Embryonic facial prominence (tissue), 1 donor: ENCODE data around the gene KIT.

Source experiments
- DNase-seq: peaks from one replicate; pipeline ENCODE4 v3.0.0-alpha.2; 2016; ENCODE audit errors: extremely low spot score

The KIT gene

DNA sequence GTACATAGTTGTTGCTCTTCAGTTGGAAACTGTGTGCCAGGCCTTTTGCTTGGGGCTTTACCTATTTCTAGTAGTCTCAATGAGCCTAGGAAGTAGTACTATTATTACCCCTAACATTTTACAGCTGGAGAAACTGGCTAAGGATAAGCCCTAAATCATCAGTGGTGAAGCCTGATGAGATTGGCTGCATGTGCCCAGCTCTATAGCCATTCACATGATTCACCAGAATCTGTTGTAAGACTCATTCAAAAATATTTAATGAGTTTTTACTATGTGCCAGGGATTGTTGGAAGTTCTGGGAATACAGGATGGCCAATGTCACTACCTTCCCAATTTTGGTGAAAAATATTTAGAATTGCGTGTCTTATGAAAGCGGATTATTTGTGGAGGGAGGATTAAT, 2.8 kb downstream of the KIT start:
- no peak for DNase-seq

DNA sequence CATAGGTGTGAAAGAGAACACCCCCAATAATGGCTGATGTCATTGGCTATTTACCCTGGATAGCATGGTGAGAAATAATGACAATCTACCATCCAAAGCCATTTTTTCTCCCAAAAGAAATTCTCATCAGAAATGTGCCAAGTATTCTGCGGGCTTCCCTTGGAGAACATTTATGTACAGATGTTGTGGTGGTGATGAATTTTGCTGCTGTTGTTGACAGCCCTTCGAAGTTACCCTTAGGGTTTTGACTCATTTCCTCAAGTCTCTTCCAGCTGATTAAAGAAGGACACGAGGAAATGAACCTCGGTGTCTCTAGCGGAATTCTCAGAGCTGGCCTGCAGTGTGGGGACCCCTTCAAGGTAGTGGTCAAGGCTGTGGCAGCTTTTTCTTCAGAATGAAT, 3.4 kb downstream of the KIT start:
- DNase-seq, result no peak

DNA sequence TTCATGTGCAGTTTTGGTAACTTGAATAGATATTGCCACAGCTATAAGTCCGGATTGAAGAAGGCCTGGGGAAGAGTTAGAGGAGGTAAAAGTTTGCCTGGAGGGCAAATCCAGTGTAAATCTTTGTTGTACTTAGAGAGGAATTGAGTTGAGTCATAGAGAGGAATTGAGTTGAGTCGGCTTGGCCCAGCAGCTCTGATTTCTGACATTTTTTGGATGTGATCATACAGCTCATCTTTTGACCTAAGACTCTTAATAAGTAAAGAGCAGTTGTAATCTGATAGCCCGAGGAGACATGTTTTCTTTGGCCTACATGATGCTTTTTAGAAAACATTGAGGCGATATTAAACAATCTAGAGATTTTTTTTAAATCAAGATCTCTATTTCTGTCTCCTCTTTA, 3.9 kb downstream of the KIT start:
- DNase-seq, result no peak

DNA sequence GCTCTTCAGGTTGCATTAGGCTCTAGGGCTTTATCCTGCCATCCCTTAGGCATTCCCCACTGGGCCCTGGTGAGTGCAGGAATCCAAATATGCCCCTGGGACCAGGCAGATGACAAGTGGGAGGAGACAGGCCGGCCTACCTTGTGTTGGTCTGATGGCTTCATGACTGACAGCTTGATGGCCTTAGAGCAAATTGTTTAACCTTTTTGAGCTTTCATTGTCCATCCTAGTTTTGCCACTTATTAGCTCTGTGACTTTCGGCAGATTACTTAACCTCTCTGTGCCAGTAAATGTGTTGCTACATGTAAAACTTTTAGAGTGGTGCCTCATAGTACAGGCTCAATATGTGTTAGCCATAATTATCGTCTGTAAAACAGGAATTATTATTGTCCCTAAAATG, 4.4 kb downstream of the KIT start:
- DNase-seq, result no peak

DNA sequence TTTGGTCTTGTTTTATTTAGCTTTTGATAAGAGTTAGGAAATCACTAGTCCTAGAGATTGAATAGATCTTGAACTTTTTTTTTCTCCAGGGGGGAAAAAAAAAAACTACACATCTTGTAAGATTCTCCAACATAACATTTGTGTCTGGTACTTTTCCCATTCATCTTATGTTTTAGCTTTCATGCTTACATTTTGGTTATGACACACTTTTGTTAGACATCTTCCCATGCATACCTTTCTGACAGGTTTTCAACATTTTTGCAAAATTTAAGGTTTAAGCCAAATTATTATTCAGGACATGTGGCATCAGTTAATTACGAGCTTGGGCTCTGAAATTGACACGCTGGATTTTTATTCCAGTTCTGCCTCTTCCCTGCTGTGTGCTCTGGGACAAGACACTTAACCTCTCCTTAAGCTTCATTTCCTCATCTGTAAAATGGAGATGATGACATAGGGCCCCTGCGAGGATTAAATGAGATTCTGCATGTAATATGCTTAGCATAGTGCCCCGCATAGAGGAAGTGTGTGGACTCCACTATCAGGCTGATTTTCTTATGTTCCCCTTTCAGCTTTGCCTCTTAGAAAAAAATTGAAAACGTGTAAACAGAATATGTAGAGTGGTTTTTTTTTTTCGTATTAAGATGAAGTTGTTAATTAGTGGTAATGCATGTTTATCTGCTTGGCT, 5.3 kb downstream of the KIT start:
- no peak for DNase-seq

DNA sequence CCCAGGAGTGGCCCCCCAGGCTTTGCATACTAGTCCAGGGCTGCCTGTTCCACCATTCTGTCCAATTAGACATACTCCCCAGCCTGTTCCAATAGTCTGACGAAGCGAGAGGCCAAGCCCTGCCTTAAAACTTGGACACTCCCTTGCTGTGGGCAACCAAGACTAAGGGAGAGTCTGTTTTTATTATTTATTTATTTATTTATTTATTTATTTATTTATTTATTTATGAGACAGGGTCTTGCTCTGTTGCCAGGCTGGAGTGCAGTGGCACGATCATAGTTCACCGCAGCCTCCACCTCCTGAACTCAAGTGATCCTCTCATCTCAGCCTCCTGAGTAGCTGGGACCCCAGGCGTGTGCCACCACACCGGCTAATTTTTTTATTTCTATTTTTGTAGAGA, 6.6 kb downstream of the KIT start:
- DNase-seq, result no peak

DNA sequence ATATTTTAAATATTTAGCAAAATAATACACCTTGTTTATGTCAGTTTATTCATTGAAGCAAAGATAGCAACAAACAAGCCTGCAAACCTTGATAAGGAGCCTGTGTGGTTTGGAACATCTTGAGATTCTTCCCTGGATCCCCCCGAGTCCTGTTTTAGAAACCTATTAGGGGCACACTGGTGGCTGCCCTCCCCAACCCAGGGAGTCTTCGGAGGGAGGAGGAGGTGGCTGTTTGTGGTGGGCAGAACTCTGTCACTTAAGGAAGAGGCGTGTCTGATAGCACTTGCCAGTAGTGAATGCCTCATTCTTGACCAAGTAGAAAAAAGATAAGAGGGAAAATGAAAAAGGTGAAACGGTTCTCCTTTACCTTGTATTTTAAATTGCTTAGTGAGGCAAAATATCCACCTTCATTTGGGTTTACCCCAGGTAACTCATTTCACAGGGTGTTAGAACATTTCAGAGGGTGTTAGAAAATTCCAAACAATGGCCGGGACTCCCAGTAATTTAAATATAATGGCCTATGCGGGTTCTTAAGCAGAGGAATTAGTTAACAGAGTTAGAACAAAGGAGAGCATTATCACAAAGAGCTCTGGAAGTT, 10.4 kb downstream of the KIT start:
- no peak for DNase-seq

DNA sequence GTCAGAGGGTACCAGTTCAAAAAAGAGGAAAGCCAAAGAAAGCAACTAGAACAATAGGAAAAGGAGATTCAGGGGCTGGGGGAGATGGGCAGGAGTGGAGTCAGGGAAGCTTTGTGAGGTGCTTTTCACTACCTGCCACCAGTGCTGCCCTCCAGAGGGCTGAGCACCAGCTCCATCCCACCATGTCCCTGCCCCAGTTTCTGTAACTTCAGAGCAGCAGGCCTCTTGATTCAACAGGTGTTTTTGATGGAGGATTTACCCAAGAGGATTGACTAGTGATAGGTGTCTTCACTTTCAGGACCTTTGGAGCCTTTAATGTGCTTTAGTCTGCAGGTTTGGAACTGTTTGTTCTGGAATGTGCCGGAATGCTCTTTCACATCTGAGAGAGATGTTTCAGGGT, 12.1 kb downstream of the KIT start:
- DNase-seq, result no peak

DNA sequence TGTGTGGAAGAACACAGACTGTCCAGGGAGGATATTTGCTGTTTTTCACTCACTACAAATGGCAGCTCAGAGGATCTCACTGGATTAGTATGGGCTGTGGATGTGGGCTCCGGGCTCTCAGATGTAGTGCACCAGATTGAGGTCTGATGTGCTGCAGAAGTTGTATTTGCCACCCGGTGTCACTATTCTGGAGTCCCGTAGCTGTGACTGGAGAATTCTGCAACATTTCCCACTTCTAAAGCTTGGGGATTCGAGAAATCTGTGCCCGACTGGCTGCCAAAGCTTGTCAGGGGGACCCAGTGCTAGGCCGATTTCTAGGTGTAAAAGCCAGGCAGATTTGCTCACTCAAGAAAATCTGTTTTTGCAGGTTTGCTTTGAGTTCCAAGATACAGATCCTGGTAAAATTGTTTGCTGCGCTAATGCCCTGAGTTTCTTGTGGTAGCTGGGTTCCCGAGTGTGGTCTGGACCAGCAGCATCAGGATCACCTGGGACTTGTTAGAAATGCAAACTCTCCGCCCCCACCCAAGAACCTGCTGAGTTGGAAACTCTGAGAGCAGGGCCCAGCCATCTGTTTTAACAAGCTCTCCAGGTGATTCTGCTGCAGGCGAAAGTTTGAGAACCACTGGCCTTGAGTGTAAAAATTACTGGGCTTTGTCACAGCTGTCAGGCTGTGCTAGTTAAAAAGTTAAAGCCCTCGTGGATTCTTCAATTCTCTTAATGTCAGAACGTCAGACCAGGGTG, 18.1 kb downstream of the KIT start:
- no peak for DNase-seq

DNA sequence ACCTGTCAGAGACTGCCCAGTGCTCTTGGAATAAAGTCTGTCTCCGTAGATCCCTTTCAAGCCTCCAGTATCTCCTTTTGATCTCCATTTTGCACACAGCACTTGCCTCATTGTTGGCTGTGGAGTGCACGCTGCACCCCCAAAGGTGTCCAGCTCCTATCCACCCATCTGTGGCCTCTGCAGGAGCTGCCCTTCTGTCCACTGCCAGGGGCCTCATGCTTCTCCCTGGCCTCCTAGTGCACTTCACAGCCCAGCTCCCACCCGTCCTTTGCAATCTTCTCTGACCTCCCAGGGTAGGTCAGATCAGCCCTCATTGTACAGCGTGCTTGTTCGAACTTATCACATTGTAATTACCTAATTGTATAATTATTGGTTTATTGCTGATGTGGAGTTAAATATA, 18.9 kb downstream of the KIT start:
- DNase-seq, result no peak

DNA sequence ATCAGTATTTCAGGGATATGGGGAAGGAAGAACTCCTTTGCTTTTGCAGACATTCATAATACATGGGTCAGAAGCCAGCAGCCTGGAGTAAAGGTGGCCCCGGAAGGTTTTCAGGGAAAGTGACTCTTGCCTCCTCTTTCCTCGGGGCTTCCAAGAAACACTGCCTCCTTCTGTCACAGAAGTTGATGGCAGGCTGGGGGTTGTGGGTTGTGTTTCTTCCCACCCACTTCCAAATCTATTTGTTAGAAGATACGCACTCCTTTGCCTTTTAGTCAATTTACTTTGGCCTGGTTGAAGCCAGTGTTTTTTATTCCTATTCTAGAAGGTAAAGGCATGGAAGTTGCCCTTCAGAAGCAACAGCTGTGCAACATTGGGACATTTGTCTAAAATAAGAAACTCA, 19.7 kb downstream of the KIT start:
- DNase-seq, result no peak

DNA sequence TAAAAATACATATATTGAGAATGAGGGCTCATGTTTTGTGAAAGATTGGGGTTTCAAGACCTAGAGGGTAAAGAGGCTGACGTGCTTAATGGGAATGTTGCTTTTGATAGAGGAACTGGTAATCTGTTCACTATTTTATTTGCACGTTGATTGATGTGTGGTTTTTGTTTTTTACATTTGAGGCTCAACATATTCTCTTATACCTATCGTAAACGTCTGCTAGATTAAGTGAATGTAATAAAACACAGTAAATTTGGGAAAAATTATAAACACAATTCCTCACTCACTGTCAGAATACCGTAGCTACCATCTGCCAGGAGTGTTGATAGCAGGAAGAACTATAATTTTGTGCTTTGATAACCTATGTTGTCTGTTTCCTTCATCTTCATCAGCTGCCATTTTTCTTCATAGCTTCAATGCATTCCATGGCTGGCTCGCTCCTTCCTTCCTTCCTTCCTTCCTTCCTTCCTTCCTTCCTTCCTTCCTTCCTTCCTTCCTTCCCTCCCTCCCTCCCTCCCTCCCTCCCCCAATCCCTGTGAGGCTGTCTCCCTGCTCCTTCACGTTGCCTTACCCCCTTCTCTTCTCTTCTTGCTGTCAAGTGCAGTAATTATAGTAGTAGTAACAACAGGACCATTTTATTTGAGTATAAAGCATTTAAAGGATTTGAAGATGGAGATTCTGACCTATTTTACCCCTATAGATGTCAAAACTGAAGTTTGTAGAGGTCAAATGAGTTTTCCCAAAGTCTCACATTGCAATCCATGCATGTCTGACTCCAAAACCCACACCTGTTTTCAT, 20.3 kb downstream of the KIT start:
- DNase-seq, result no peak

DNA sequence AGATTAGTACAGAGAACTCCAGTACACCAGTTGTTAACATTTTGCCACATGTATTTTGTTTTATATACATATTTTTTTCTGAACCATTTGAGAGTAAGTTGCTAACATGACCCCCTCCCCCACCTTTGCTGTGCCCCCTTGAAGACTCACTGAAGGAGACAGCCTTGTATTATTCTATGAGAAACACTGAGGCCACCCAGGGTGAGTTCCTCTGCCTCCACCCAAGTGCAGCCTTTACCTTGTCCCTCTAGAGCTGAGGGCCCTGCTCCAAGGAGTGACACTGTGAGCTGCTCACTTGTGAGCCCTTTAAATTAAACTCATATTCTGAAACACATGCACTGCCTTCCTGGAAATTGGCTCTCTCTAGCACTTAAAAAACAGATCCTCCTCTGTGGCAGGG, 21.1 kb downstream of the KIT start:
- no peak for DNase-seq

DNA sequence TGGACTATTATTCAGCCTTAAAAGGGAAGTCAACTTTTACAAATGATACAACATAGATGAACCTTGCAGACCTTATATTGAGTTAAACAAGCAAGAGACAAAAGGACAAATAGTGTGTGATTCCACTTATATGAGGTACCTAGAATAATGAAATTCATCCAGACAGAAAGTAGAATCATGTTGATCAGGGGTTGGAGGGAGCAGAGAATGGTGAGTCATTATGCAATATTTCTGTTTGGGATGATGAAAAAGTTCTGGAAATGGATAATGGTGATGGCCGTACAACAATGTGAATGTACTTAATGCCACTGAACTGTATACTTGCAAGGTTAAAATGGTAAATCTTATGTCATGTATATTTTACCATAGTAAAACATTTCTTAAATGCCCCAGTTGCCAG, 22.1 kb downstream of the KIT start:
- DNase-seq, result no peak

DNA sequence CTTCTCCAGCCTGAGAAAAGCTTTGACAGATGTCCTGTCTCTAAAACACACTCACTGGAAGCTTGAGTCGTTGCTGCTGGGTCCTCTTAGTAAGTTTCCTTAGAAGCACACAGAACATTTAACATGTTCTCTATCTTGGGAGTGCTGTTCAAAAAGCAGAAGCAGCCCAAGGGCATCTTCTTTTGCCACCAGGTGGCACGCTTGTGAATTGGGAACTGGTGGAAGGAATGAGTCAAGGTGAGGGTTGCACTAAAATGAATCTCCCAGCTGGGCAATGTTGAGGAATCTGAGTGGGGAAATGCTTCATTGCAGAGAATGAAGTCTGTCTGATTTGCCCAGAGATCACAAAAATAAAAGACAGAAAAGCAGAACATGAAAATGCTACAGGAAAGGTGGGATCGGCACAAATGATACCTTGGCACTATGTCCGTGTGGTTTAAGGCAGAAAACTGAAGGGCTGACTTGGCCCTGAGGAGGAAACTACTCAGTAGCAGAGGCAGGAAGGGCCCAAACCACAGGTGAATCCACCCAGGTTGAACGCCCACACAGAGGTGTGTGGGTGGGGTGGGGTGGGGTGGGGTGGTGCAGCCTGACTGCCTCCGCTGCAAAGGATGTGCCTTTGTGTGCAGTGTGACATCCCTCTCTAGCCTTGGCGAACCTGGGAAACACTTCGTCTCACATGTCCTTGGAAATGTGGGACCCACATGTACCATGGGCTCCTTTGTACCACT, 26.0 kb downstream of the KIT start:
- no peak for DNase-seq

DNA sequence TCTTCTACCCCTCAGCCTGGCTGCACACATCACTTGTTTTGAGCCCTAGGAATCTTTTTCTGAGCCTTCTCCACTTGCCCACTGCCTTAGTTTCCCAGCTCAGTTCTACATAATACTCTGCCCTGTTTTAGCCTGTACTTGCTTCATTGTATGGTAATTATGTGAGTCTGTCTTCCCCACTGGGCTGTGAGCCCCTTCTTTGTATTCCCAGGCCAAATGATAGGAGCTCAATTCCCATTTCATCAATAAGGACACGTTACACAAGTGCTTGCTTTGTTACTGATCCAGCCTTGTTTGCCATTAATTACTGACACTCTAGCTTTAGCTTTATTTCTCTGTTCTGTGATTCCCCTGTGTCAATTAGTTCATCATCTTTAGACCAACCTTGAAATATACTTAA, 28.1 kb downstream of the KIT start:
- no peak for DNase-seq

DNA sequence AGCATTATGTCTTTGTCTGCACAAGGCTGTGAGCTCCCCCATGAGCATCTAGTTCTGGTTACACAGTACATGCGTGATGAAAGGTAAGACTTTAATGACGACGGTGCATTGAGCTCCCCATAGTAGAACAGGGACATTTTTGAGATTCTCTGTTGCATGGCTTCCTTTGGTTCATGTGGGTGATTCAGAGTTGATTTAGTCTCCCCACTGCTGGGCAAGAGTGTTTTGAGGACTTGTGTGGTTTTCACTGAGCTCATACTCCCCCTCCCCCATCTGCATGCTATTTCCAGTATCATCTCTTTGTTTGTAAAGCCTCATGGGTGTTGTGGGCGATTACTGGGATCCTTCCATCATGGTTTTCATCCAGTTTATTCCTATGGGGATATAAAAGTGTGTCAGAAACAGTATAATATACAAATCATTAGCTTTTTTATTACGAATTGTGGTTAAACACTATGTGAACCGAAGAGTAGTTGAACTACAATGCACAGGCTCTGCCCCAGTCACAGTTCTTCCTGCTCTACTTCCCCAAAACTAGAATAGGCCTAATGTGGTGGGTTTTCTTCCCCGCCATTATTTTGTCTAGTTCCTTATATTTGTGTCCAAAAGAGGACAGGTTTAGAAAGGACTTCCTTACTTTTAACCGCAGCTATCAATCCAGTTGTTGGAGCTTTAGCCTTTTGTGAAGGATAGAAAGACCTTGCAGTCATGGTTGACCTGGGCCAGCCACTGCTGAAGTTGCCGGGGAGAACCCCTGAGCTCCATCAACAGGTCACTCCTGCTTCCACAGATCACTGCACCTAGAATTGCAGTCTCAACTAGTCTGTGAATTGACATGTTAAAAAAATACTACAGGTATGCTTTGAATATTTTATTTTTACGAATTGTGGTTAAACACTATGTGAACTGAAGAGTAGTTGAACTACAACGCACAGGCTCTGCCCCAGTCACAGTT, 30.4 kb downstream of the KIT start:
- DNase-seq, result no peak

DNA sequence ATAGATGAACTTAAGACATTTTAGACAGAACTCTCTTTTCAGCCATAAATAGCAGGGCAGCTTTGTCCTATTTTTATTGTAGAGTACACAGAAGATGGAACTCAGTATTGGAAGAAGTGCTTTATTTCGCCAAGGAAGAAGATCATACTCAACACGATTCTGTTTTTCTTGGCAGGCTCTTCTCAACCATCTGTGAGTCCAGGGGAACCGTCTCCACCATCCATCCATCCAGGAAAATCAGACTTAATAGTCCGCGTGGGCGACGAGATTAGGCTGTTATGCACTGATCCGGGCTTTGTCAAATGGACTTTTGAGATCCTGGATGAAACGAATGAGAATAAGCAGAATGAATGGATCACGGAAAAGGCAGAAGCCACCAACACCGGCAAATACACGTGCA, 37.6 kb downstream of the KIT start:
- no peak for DNase-seq

DNA sequence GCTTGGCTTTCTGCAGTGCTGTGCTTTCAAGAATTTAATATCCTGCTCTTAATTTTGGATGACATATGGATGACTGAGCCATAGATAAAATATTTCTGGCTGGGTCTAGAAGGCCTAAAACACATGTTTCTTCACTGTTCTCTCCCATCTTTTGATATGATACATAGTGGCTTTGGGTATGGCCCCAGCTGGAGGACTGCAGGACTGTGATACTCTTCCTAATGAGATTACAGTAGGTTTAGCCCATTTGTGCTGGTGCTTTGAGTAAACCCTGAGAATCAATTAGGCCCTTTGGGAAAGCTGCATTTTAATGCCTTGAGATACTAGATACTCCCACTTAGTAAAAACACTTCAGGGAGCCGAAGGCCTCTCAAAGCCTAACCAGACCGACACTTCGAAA, 38.0 kb downstream of the KIT start:
- no peak for DNase-seq

DNA sequence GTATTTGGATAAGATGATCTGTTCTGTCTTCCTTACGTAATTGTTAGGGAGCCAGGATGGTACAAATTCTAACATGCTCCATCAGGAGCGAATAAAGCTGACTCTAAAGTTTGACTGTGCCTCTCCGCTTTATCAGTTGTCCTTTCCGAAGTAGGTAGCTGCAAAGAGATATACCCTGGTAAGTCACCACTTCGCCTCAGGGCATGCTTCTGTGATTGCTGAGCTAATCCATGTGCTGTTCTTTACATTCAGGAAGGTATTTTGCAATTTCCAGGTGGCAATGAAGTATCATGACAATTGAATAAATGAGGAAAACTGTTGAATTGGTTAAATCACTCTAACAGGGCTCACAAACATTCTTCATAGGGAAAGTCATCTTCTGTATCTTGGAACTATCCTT, 38.9 kb downstream of the KIT start:
- no peak for DNase-seq

DNA sequence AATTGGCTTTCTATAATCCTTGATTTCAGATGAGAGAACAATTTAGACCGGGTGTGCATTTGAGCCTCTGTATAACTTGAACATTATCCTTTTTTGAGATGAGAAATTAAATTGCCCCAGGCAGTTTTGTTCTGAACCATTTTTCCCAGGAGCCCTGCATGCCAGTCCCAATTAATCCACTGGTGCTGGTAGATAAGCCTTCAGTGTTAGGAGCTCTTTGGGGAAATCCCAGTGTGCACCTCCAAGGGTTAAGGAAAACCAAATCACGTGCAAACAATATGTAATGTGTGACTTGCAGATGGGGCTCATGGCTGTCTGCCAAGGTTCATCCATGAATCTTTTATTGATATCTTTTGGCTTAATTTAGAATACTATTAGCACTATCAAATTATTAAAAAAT, 43.2 kb downstream of the KIT start:
- no peak for DNase-seq
